Endodermal cell (in vitro differentiated cells): ENCODE results near the gene RHBG. TPM values are rescaled to one million over a fixed set of nuclear protein-coding genes. Genes with fewer than 3 reads are reported as not detected.

Experiments
- DNase-seq: peaks from one replicate; pipeline ENCODE4 v3.0.0-alpha.2; 2017
- H3K27ac ChIP-seq: 2 replicates; pipeline ENCODE4 v1.5.1; 2013; ENCODE audit warnings: mild to moderate bottlenecking, low read depth, low read length, moderate library complexity
- H3K27me3 ChIP-seq: 2 replicates; pipeline ENCODE4 v1.6.1; 2013; ENCODE audit warnings: mild to moderate bottlenecking, low read length, moderate library complexity; ENCODE audit not compliant: insufficient read depth, control insufficient read depth, poor library complexity, severe bottlenecking
- H3K36me3 ChIP-seq: 2 replicates; pipeline ENCODE4 v1.7.0; 2013; ENCODE audit warnings: mild to moderate bottlenecking, low read length, moderate library complexity; ENCODE audit not compliant: control insufficient read depth, insufficient read depth
- H3K4me1 ChIP-seq: one replicate; pipeline ENCODE4 v1.7.0; 2013; ENCODE audit warnings: low read length; ENCODE audit not compliant: control insufficient read depth, insufficient read depth
- H3K4me3 ChIP-seq: 2 replicates; pipeline ENCODE4 v1.5.1; 2013; ENCODE audit warnings: mild to moderate bottlenecking, low read length, moderate library complexity
- H3K9ac ChIP-seq: 2 replicates; pipeline ENCODE4 v1.6.1; 2013; ENCODE audit warnings: mild to moderate bottlenecking, low read length, moderate library complexity; ENCODE audit not compliant: poor library complexity, severe bottlenecking; ENCODE audit errors: extremely low read depth
- H3K9me3 ChIP-seq: 2 replicates; pipeline ENCODE4 v1.6.1; 2013; ENCODE audit warnings: mild to moderate bottlenecking, low read length, moderate library complexity; ENCODE audit not compliant: control insufficient read depth
- H3K27ac Mint-ChIP-seq: 2 replicates; pipeline ENCODE4 v1.8.0; 2020; ENCODE audit warnings: mixed read lengths
- H3K27me3 Mint-ChIP-seq: 2 replicates; pipeline ENCODE4 v1.8.0; 2021; ENCODE audit warnings: mild to moderate bottlenecking, mixed read lengths; ENCODE audit not compliant: insufficient read depth
- H3K36me3 Mint-ChIP-seq: 2 replicates; pipeline ENCODE4 v1.8.0; 2020; ENCODE audit warnings: low read depth, mixed read lengths
- H3K4me1 Mint-ChIP-seq: 2 replicates; pipeline ENCODE4 v1.8.0; 2020; ENCODE audit warnings: mixed read lengths
- H3K4me3 Mint-ChIP-seq: 2 replicates; pipeline ENCODE4 v1.8.0; 2020; ENCODE audit warnings: mild to moderate bottlenecking, moderate library complexity, mixed read lengths
- H3K9me3 Mint-ChIP-seq: 2 replicates; pipeline ENCODE4 v1.8.0; 2020; ENCODE audit warnings: mild to moderate bottlenecking, mixed read lengths
- WGBS, 2 experiments: methylation state at CpG; one replicate each; pipeline versions ENCODE4 v1.1.5 to v1.1.7; 2013; ENCODE audit warnings: missing lambda C conversion rate in 2 of 2, mixed read lengths in 1 of 2; ENCODE audit not compliant: insufficient coverage in 1 of 2, insufficient read length in 1 of 2; 5-methylcytosine and 5-hydroxymethylcytosine counted together
- total RNA-seq, 2 donors: library from RNA; stranded (reverse); fragmentation: NEBNext Ultra II Directional in 1 of 2; extraction: Animal tissue kit (Norgen Biotek cat#: 25700) in 1 of 2; gene quantifications; 2 replicates in 1 of 2; 3 replicates in 1 of 2; pipeline ENCODE4 v1.2.1, GENCODE V29; 2021
- TF ChIP-seq, protein P1 (sequence below): fragments of 200-600 bp; sonication (generic); conservative IDR thresholded peaks from 2 replicates; pipeline ENCODE4 v1.5.0; 2021; ENCODE audit warnings: antibody characterized with exemption, mild to moderate bottlenecking

The RHBG gene
- total RNA-seq, 2 donors from 2014 or later, result 3.9 to 4.0 TPM

DNA sequence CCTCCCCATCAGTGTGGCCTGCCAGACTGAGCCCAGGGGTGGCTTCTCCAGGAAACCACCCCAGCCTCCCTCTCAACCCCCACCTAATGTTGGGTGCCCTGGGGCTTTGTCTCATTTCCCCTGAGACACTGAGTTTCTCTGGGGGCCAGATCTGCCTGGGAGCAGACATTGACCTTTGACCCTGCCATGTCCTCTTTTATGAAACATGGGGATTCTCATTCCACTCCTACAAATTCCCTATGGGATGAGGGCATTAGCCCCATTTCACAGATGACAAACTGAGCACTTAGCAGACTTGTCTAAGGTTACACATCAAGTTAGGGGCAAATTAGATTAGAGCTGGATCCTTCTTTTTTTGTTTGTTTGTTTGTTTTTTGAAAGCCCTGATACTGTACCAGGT lies 24.1 kb downstream of the RHBG start:
- Mint-ChIP-seq H3K27me3 (peaks cover 61% of the 10 kb centered on the region), H3K4me1 (peaks cover 23% of the 10 kb centered on the region), H3K9me3 (no peaks in the 10 kb centered on the region), H3K27ac (no peak overlapping the region), H3K4me3 (no peak overlapping the region), H3K36me3 (no peaks in the 10 kb centered on the region)
- Histone ChIP-seq H3K9ac (no peak overlapping the region), H3K4me3 (no peak overlapping the region), H3K9me3 (no peaks in the 10 kb centered on the region), H3K36me3 (no peaks in the 10 kb centered on the region), H3K4me1 (peaks cover 7% of the 10 kb centered on the region), H3K27me3 (peaks cover 47% of the 10 kb centered on the region), H3K27ac (no peak overlapping the region)
- no peak for DNase-seq
- TF ChIP-seq, protein P1, sequence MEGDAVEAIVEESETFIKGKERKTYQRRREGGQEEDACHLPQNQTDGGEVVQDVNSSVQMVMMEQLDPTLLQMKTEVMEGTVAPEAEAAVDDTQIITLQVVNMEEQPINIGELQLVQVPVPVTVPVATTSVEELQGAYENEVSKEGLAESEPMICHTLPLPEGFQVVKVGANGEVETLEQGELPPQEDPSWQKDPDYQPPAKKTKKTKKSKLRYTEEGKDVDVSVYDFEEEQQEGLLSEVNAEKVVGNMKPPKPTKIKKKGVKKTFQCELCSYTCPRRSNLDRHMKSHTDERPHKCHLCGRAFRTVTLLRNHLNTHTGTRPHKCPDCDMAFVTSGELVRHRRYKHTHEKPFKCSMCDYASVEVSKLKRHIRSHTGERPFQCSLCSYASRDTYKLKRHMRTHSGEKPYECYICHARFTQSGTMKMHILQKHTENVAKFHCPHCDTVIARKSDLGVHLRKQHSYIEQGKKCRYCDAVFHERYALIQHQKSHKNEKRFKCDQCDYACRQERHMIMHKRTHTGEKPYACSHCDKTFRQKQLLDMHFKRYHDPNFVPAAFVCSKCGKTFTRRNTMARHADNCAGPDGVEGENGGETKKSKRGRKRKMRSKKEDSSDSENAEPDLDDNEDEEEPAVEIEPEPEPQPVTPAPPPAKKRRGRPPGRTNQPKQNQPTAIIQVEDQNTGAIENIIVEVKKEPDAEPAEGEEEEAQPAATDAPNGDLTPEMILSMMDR, result no peak

DNA sequence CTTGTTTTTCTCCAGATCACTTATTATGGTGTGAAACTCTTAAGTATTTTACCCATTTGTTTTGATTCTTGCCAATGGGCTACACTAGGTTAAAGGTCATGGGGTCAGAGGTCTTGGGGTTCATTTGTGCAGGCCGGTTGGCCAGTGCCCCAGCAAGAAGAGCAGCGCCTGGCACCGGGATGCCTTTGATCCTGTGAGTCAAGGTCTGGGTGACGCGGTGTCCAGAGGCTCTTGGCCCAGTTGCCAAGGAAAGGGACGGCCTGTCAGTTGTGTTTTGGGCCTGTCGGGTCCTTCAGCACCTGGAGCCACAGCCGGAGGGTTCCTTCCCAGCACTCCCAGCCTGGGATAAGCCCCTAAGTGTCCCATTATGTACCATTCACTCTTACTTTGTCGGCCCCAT lies 25.1 kb downstream of the RHBG start:
- Mint-ChIP-seq H3K9me3 (no peaks in the 10 kb centered on the region), H3K4me1 (peaks cover 20% of the 10 kb centered on the region), H3K27ac (no peak overlapping the region), H3K36me3 (peaks cover 2% of the 10 kb centered on the region), H3K27me3 (peaks cover 56% of the 10 kb centered on the region), H3K4me3 (no peak overlapping the region)
- Histone ChIP-seq H3K27ac (no peak overlapping the region), H3K9me3 (no peaks in the 10 kb centered on the region), H3K27me3 (peaks cover 38% of the 10 kb centered on the region), H3K4me1 (peaks cover 7% of the 10 kb centered on the region), H3K9ac (no peak overlapping the region), H3K36me3 (no peaks in the 10 kb centered on the region), H3K4me3 (no peak overlapping the region)
- 91 to 92% methylated on average over 7 to 9 of the region's 9 CpGs for WGBS, 2 experiments
- DNase-seq, result no peak
- TF ChIP-seq, protein P1, result no peak

DNA sequence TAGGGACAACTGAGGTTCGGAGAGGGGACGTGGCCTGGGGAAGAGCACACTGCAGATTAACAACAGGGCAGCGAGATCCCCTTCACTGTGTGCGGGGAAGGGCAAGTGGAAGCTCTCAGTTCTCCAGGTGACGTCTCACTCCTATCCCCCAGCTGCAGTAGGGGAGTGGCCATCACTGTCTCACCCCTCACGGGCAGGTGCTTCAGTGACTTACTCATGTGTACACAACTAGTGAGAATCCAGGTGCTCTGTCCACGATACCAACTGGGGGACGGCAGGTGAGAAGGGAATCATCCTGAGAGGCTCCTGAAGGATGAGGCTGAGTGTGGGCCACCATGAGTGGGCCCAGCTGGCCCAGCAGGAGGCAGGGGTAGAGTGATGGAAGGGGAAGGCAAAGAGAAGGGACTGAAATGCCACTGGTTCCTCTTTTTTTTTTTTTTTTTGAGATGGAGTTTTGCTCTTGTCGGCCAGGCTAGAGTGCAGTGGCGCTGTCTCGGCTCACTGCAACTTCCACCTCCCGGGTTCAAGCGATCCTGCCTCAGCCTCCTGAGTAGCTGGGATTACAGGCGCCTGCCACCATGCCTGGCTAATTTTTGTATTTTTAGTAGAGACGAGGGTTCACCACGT lies 25.9 kb downstream of the RHBG start:
- DNase-seq, result no peak
- Histone ChIP-seq H3K9me3 (no peaks in the 10 kb centered on the region), H3K27me3 (peaks cover 30% of the 10 kb centered on the region), H3K4me3 (no peak overlapping the region), H3K27ac (no peak overlapping the region), H3K36me3 (no peaks in the 10 kb centered on the region), H3K4me1 (peaks cover 7% of the 10 kb centered on the region), H3K9ac (no peak overlapping the region)
- Mint-ChIP-seq H3K27me3 (peaks cover 48% of the 10 kb centered on the region), H3K9me3 (no peaks in the 10 kb centered on the region), H3K4me1 (peaks cover 29% of the 10 kb centered on the region), H3K4me3 (no peak overlapping the region), H3K27ac (no peak overlapping the region), H3K36me3 (peaks cover 2% of the 10 kb centered on the region)
- WGBS, 2 experiments, result 85 to 88% methylated on average over 13 to 16 of the region's 16 CpGs
- TF ChIP-seq, protein P1, result no peak
